ENCODE data around the gene PDIA6.
"Not testable (repeated sequence)": the region's sequence is repeated elsewhere in the genome, so short reads cannot be mapped to it uniquely, and the experiment has no call there.

The PDIA6 gene

GRCh38 chr2:10817413-10817812, 4.8 kb upstream of the PDIA6 start:
- in situ Hi-C loops (cut with HindIII; ENCODE audit: low pct_ligation_motif_present, low sequenced_read_pairs), result no loop called here
- no peak overlapping the region for H3K27ac ChIP-seq
- H3K4me3 ChIP-seq (ENCODE audit: low read depth, low read length), result no peak overlapping the region
- no peak for DNase-seq
- peak; percentile 78 for TF ChIP-seq CTCF (IDR thresholded peaks at IDR 0.05; ENCODE audit: low read depth, low read length, missing control alignments)
- H3K27me3 ChIP-seq (replicated peaks), result no peaks in the 10 kb centered on the region
- no peaks in the 10 kb centered on the region for H3K36me3 ChIP-seq (replicated peaks)

DNA sequence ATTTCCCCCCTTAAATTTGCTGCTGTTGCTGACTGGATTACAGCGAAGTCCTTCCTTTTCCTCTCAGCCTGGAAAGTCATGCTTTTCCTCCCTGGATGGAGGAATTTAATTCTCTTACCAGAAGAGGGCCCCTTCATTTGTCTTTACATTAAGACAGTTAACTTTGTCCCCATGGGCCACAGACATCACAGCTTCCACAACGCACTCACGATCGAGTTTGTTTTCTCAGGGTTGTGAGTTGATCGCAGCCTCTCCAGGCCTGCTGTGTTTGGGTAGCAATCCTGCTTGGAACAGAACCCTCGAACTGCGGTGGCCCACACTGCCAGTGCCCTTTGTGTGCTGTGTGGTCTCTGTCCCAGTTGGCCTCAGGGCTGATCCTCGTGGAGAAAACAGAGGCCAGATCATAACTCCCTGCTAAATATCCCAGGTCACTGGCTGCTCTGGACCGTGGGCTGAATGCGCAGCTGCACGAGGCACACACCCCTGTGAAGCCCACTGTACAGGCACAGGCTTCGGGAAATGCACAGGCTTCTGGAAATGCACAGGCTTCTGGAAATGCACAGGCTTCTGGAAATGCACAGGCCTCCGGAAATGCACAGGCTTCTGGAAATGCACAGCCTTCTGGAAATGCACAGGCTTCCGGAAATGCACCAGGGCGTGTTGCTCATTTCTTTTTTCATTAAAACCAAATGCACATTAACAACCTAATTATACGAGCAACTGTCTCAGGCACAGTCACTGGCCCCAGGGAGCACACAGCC, 2.2 kb upstream of the PDIA6 start:
- no peak overlapping the region for H3K4me3 ChIP-seq (ENCODE audit: low read depth, low read length)
- TF ChIP-seq CTCF (IDR thresholded peaks at IDR 0.05; ENCODE audit: low read depth, low read length, missing control alignments), result peak; percentile 28
- no peaks in the 10 kb centered on the region for H3K27me3 ChIP-seq (replicated peaks)
- H3K27ac ChIP-seq, result no peak overlapping the region
- H3K36me3 ChIP-seq (replicated peaks), result no peaks in the 10 kb centered on the region
- DNase-seq, result no peak
- in situ Hi-C loops (cut with HindIII; ENCODE audit: low pct_ligation_motif_present, low sequenced_read_pairs), result no loop called here

GRCh38 chr2:10814142-10814541, 1.6 kb upstream of the PDIA6 start:
- DNase-seq, result no peak
- in situ Hi-C loops (cut with HindIII; ENCODE audit: low pct_ligation_motif_present, low sequenced_read_pairs), result no loop called here
- H3K27ac ChIP-seq, result no peak overlapping the region
- no peaks in the 10 kb centered on the region for H3K36me3 ChIP-seq (replicated peaks)
- H3K27me3 ChIP-seq (replicated peaks), result no peaks in the 10 kb centered on the region
- no peak for TF ChIP-seq CTCF (IDR thresholded peaks at IDR 0.05; ENCODE audit: low read depth, low read length, missing control alignments)
- no peak overlapping the region for H3K4me3 ChIP-seq (ENCODE audit: low read depth, low read length)

- H3K27ac ChIP-seq; H3K27me3 ChIP-seq (replicated peaks); H3K36me3 ChIP-seq (replicated peaks); DNase-seq; in situ Hi-C loops (cut with HindIII; ENCODE audit: low pct_ligation_motif_present, low sequenced_read_pairs): not testable (repeated sequence)
- peak overlapping the region; percentile 61 for H3K4me3 ChIP-seq (ENCODE audit: low read depth, low read length)
Observed at GRCh38 chr2:10813163-10814138, 866 bp upstream of the PDIA6 start.

DNA sequence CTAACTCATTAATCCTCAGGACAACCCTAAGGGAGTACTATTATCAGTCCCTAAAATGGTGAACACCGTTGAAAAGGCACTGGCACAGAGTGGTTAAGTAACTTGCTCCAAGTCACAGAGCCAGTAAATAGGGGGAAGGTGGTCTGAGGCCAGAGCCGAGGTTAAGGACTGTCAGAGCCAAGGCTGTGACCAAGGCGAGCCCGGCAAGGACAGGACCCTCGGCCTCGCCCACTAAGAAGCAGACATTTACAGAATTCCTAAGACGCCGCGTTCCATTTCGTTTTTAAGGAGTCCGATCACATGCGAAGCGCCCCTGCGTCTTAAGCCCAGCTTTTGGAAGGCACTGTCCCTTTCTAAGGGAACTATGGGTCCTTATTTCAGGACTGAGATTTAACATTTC, 1.1 kb downstream of the PDIA6 start:
- in situ Hi-C loops (cut with HindIII; ENCODE audit: low pct_ligation_motif_present, low sequenced_read_pairs), result no loop called here
- no peak for TF ChIP-seq CTCF (IDR thresholded peaks at IDR 0.05; ENCODE audit: low read depth, low read length, missing control alignments)
- peak overlapping the region; percentile 62 for H3K27ac ChIP-seq
- no peak for DNase-seq
- no peaks in the 10 kb centered on the region for H3K27me3 ChIP-seq (replicated peaks)
- H3K4me3 ChIP-seq (ENCODE audit: low read depth, low read length), result peak overlapping the region; percentile 67
- no peaks in the 10 kb centered on the region for H3K36me3 ChIP-seq (replicated peaks)
